Embryonic facial prominence (tissue), 1 donor: ENCODE measurements around the gene ANAPC2.

Experiments used
- DNase-seq: peaks from one replicate; pipeline ENCODE4 v3.0.0-alpha.2; 2016; ENCODE audit errors: extremely low spot score

The ANAPC2 gene

DNA sequence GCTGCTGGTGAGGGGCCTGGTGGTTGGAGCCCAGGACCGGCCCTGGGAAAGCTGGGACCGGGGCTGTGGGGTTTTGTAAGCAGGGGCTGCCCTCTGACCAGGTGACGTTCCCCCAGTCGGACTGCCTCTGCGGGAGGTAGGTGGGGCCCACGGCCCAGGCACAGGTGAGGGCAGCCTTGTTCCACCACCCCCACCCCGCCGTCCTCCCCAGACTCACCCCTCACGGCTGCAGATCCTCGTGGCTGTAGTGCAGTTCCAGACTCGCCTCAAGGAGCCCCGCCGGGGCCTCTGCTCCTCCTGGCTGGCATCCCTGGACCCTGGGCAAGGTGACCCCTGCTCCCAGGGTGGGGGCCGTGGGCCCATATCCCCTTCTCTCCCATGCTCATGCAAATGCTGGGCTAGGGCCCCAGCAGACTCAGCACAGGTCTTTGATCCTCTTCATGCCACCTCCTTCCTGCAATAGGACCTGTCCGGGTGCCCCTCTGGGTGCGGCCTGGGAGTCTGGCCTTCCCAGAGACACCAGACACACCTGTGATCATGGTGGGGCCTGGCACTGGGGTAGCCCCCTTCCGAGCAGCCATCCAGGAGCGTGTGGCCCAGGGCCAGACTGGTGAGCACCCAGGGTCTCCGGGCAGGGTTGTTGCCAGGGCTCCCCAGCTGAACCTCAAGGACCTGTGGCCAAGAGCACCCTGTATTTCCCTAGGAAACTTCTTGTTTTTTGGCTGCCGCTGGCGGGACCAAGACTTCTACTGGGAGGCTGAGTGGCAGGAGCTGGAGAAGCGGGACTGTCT is 27.0 kb upstream of the ANAPC2 start:
- no peak for DNase-seq

GRCh38 chr9:137214620-137215019 is 26.3 kb upstream of the ANAPC2 start:
- no peak for DNase-seq

- no peak for DNase-seq
These were observed 25.1 kb upstream of the ANAPC2 start for GRCh38 chr9:137213160-137214060.

GRCh38 chr9:137212520-137212919 is 24.2 kb upstream of the ANAPC2 start:
- no peak for DNase-seq

DNA sequence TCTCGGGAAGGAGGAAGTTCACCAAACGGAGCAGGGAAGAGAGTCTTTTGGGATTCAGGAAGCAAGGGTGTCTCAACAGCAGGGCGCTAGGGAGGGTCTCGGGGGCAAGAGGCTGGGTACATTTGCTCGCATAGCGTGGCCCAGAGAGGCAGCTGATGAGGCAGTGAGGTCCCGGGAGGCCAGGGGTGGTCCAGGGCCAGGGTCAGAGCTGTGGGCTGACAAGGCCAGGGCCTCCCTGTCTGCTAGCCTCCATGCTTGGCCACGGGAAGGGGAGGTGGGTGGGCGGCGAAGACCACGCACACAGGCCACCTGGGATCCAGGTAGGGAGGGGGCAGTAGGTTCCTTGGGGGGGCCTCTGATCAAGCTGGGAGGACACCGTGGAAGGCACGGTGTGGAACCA is 23.2 kb upstream of the ANAPC2 start:
- no peak for DNase-seq

DNA sequence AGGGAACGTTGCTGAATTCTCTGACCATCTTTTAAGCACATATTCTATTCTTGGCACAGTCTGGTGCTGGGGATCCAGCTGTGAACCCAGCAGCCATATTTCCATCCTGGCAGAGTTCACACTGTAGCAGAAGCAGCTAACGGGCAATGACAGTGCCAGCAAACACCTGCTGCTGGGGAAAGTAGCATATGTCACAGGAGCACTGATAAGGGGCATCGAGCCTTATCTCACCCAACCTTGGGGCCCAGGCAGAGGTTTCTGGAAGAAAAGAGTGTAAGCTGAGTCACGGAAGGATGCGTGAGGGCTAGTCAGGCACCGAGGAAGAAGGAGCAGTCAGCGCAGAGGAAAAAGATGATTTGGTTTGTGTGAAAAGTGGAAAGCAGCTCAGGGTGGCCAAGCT is 18.2 kb upstream of the ANAPC2 start:
- no peak for DNase-seq

DNA sequence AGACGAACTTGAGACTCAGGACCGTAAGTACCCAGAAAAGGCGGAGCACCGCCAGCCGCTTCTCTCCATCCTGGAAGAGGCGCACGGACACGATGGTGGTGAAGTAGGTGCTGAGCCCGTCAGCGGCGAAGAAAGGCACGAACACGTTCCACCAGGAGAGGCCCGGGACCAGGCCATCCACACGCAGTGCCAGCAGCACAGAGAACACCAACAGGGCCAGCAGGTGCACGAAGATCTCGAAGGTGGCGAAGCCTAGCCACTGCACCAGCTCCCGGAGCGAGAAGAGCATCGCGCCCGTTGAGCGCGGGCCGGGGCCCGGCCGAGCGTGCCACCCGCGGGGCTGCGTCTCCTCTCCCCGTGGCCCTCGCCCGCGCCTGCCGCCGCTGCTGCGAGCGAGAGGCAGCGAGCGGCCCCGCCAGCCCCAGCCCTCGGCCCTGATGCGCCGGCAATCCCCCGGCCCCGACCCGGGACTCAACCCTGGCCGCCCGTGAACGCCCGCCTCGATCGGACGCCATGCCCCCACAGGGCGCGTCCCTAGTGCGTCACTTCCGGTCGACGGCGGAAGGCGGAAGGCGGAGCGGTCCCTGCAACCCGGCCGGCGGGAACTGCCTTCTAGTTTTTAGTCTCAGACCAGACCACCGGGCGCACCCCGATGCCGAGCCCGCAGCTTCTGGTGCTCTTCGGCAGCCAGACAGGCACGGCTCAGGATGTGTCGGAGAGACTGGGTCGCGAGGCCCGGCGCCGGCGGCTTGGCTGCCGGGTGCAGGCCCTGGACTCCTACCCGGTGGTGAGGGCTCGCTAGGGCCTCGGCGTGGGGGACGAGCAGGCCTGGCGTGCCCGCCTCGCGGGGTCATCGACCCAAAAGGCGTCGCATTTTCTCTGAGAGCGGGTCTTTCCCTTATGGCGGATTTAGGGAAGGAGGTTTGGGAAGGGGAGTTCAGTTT is 17.0 kb upstream of the ANAPC2 start, which contains the start of the genes NDOR1 and TMEM203:
Gene NDOR1, plus strand, starts transcription at position 575 of the 944 bp plus-strand sequence. Its CDS starts 78 bp downstream, at position 653.
Gene TMEM203, minus strand, starts transcription at position 523 of the 944 bp plus-strand sequence. Its CDS starts 234 bp downstream, at position 289.
- DNase-seq: peak; percentile 72

DNA sequence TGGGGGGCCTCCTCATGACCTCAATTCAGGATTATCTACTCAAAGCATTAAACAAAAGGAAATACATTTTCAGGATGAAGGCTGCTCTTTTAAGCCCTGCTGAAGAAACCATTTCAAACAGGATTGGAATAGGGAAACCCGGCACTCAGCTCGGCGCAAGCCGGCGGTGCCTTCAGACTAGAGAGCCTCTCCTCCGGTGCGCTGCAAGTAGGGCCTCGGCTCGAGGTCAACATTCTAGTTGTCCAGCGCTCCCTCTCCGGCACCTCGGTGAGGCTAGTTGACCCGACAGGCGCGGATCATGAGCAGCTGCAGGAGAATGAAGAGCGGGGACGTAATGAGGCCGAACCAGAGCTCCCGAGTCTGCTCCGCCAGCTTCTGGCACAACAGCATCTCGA is 16.4 kb upstream of the ANAPC2 start:
- DNase-seq: no peak

DNA sequence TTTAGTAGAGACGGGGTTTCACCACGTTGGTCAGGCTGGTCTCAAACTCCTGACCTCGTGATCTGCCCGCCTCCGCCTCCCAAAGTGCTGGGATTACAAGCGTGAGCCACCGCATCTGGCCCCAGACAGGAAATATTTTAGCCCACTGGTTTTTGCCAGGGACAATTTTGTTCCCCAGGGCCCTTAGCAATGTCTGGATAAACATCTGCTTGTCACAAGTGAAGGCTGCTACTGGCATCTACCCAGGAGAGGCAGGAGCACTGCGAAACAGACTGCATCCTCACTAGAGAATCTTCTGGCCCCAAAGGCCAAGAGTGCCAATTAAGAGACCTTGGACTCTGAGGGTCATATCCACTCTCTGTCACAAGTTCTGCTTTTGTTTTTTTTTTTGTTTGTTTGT is 14.6 kb upstream of the ANAPC2 start:
- DNase-seq: no peak

DNA sequence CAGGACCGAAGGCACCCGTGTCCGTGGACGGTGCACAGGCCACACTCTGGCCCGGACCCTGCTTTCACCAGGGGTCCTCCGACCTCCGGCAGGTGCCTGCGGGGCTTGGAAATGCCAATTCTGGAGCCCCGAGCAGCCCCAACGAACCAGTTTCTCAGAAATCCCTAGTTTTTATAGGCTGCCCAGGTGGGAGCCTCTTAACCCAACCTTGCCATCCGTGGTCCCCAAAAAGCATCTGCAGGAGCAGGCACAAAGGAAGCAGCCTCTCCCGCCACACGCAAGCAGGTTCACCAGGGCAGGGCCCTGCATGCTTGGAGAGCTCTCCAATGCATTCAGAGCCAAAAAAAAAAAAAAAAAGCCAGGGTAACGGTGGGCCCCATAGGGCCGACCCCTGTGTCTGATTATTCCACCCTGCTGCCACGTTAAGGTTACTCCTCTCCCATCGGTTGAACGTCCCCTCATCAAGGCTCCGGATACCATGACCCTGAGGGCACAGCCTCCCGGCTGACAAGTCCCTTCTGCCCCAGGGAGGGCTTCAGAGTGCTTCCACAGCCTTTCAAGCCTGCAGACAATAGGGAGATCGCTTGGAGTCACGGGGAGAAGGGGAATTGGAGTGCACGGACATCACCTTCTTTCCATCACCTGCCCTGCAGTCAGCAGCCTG is 13.0 kb upstream of the ANAPC2 start:
- DNase-seq: no peak

- peak; percentile 91 for DNase-seq
These were observed 12.2 kb upstream of the ANAPC2 start, which contains the start of gene TPRN for GRCh38 chr9:137200311-137201204. TPRN (minus strand) TSS chr9:137200741; CDS start chr9:137200711, 30 bp downstream.

- DNase-seq: no peak
These were observed 11.2 kb upstream of the ANAPC2 start for GRCh38 chr9:137199411-137200121.

GRCh38 chr9:137198902-137199283 is 10.5 kb upstream of the ANAPC2 start:
- DNase-seq: no peak

- no peak for DNase-seq
These were observed 9.9 kb upstream of the ANAPC2 start for GRCh38 chr9:137198051-137198901.

DNA sequence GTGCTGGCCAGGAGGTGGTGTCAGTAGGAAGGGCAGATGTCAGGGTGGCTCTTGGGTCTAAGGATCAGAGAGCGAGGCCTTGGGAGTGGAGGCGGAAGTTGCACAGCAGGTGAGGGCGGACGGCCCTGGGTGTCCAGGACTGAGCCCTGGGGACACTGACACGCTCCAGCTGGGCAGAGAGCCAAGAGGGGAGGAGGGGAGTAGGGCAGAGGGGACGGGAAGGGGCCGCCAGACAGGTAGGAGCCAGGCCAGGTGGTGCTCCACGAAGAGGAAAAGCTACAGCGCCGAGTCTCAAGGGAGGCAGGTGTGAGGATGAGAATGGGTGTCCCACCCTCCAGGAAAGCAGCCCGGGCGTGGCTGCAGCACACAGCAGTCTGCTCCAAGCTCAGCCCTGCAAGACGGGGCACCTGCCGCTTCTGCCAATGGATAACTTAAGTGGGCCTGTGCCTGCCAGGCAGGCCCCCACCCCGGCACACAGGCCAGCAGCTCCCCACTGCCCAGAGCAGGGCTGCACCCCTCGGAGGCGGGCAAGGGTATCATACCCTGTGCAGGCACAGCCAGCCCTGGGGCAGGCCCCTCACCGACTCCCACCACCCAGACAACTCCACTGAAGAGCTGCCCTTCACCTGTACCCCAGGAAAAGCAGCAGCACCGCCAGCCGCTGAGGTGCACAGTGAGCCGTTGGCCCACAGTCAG is 7.3 kb upstream of the ANAPC2 start:
- no peak for DNase-seq

- no peak for DNase-seq
These were observed 6.5 kb upstream of the ANAPC2 start for GRCh38 chr9:137194909-137195308.

- no peak for DNase-seq
These were observed 6.0 kb upstream of the ANAPC2 start for GRCh38 chr9:137194388-137194787.

DNA sequence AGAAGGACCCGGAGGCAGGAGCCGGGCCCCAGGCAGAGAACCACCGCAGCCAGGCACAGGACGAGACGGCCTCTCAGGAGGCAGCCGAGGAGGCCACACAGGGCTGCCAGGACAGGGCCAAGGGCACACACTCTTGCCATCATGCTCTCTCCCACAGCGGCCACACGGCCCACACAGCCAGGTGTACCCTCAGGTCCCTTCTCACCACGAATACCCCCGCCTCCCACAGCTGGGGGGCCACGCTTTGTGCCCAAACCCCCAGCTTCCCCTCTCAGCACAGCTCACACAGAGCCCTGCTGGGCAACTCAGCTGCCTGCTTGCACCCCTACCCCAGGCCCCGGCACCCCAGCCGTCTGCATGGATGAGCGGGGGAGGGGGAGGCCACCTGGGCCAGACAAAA is 5.4 kb upstream of the ANAPC2 start:
- no peak for DNase-seq
